HG02763 (cell line): ENCODE measurements around the gene SUCO.
"Not testable (repeated sequence)": the region's sequence is repeated elsewhere in the genome, so short reads cannot be mapped to it uniquely, and the experiment has no call there.

Experiments used
- ATAC-seq: cut with Tn5 transposase; IDR thresholded peaks from one replicate; pipeline ENCODE4 v1.9.1; 2021; ENCODE audit warnings: mild to moderate bottlenecking, moderate library complexity; ENCODE audit not compliant: unreplicated experiment

The SUCO gene

GRCh38 chr1:172532700-172533512 is at the start of gene SUCO:
SUCO (plus strand) TSS chr1:172533150; CDS start chr1:172533436, 286 bp downstream.
- ATAC-seq = peak; percentile 89

DNA sequence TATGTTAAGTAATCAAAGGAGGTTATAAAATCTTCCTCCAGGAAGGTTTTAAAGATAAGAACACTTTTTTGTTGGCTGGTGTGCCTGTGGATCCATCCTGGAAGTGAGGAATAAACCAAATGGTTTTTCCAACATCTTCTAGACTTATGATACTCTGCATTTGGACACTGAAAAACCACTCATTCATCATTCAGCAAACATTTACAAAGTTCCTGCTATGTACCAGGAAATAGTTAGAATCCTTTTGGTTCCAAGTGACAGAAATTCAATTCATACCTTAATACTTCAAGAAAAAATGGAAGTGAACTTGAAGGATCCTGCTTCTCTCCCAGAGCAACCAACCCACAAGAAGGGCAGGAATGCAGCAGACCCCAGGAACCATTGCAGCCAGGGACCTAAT is 49.5 kb upstream of the SUCO start:
- no peak for ATAC-seq

DNA sequence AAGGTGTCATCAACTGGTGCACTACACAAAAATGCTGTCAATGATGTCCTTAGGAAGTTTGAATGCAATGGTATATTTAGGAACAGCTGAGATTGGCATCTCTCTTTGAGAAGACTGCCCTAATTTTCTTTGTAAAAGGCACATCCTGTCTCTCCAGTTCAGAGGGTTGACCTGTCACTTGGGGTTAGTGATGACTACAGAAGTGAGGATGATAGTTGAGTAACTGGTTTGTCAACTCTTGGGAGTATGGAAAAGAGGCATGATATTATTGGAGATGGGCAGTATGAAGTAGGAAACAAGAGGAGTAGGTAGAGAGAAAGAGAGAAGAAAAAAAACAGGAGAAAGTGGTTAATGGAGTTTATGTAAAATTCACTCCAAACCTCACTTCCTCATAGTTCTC is 48.7 kb upstream of the SUCO start:
- ATAC-seq = no peak

GRCh38 chr1:172485626-172486025 is 47.3 kb upstream of the SUCO start:
- ATAC-seq = no peak

DNA sequence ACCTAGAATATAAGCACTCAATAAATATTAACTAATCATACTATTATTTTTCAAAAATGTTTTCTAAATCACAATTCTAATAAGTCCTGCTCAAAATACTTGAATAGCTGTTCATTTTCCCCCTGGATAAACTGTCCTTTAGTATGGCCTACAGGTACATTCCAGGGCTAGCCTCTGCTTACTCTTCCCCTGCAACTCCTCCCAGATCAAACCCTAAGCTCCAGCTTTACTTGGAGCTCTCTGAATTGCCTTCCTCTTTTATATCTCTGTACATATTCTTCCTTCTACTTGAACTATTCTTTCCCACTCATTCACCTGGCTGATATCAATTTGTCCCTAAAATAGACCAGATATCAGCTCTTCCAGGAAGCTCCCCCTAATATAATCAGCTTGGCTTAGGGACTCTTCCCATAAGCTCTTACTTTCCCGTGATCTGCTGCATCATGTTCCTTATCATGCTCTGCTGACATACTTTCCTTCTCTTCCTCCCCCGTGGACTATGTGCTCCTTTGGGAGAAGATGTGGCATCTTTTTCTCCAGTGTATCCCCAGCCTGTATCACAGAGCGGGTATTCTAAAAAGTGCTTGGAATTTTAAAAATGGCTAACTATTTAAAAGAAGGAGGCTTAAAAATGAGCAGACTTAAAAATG is 46.0 kb upstream of the SUCO start:
- ATAC-seq = no peak

DNA sequence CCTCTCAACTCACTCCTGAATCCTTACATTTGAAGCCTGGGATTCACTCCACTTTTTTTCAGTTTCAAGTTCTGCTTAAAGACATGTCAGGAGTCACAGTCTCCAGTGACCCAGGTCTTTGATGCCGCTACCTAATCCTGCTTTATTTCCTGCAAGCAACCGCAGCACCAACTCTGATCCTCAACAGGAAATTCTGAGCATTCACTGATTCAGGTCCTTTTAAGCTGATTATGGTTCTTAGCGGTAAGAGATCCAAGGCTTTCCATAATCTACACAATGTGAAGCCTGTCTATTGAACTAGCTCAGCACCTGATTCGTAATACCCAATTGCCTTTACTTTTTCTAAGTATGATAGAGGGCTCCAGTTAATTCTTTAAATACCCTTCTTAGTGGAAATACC is 45.4 kb upstream of the SUCO start:
- ATAC-seq = no peak

GRCh38 chr1:172488393-172488792 is 44.6 kb upstream of the SUCO start:
- ATAC-seq = no peak

DNA sequence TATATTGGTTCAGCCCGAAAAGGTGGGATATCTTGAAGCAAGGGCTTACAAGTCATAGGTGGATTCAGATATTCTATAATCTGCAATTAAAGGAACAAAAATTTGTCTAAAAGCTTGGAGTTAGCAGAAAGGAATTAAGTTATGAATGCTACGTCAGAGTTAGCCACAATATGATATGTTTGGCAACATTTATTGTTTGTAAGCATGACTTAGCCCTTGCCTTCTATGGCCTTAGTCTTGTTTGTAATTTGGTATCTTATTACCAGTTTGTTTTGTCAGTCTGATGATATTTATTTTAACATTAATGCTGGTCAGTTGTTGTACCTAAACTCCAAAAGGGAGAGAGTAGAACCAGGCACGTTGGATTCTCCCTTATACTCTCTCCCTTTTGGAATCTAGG is 43.1 kb upstream of the SUCO start:
- no peak for ATAC-seq

DNA sequence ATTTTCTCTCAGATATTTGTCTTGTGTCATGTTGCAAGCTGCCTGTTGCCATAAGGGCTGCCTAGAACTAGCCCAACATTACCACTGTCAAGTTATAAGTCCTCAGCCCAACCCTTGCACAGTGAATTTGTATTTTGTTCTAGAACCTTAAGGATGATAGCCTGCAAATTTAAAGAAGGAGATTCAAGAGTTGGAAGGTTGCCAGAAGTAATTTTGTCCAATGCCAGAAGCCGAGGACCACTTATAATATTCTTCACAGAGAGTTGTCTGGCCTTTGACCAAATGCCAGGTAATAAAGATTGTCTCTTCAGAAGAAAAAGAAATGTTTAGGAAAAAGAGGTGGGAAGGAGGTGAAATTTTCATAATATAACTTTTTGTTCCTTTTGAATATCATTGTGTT is 40.5 kb upstream of the SUCO start:
- no peak for ATAC-seq

DNA sequence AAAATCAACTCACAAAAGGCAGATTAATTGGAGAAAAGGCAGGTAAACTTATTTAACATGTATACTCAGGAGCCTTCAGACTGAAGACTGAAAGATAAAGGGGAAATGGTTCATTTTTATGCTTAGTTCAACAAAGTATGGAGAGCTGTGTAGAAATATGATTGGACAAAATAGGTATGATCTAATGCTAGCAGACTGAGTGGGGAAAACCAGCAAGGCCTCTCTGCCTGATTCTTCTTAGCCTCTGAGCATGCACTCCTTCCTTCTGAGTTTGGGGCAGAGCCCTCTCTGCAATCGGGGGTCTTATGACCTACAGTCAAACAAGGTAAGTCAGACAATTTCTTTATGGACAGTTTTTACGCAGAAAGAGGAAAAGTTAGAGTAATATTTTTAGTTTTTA is 38.8 kb upstream of the SUCO start:
- no peak for ATAC-seq

GRCh38 chr1:172496127-172496526 is 36.8 kb upstream of the SUCO start:
- ATAC-seq = not testable (repeated sequence)

- ATAC-seq = no peak
These were observed 36.3 kb upstream of the SUCO start for GRCh38 chr1:172496678-172497077.

- ATAC-seq = no peak
These were observed 35.7 kb upstream of the SUCO start for GRCh38 chr1:172497230-172497629.

DNA sequence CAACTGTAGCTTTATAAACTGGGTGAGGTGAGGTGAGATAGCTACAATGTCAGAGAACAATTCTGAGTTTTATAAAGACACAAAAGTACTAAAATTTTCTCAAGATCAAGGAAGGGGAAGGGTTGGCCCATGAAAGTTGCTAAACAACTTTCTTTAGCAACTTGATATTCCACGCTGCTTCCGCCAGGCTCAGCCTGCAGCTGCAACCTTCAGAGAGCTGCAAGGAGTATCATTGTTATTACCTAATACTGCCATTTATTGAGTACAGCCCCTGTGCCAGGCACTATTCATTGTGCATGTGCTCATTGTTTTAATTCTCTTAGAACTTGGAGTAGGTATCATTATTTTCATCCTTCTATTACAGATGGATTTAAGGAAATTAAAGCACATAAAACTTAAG is 34.1 kb upstream of the SUCO start:
- ATAC-seq = no peak

GRCh38 chr1:172499636-172500141 is 33.3 kb upstream of the SUCO start:
- no peak for ATAC-seq

- ATAC-seq = no peak
These were observed 32.7 kb upstream of the SUCO start for GRCh38 chr1:172500207-172500606.

GRCh38 chr1:172507741-172508140 is 25.2 kb upstream of the SUCO start:
- ATAC-seq = no peak

GRCh38 chr1:172510479-172510878 is 22.5 kb upstream of the SUCO start:
- no peak for ATAC-seq

- no peak for ATAC-seq
These were observed 20.4 kb upstream of the SUCO start for GRCh38 chr1:172512591-172512990.

GRCh38 chr1:172513479-172513878 is 19.5 kb upstream of the SUCO start:
- no peak for ATAC-seq

GRCh38 chr1:172514108-172514507 is 18.8 kb upstream of the SUCO start:
- ATAC-seq = no peak

DNA sequence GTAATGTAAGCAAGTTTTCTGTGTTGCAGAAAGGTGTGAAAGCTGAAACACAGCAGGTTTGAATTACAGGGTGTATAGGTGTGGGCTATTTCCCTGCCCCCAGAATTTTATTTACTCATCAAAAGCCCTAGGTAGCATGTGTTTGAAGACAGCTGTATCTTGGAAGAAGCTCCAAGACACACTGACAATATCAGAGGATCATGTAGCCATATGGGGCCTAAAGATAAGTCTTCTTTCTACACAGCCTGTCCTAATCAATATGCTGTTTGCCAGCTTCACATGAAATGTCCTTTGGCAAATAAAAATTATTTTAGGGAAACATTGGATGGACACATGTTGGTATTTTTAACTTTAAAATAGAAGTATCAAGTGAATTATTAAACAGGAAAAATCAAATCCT is 17.5 kb upstream of the SUCO start:
- ATAC-seq = no peak
